ENCODE results near the gene TCF4.

TCF4 gene

DNA sequence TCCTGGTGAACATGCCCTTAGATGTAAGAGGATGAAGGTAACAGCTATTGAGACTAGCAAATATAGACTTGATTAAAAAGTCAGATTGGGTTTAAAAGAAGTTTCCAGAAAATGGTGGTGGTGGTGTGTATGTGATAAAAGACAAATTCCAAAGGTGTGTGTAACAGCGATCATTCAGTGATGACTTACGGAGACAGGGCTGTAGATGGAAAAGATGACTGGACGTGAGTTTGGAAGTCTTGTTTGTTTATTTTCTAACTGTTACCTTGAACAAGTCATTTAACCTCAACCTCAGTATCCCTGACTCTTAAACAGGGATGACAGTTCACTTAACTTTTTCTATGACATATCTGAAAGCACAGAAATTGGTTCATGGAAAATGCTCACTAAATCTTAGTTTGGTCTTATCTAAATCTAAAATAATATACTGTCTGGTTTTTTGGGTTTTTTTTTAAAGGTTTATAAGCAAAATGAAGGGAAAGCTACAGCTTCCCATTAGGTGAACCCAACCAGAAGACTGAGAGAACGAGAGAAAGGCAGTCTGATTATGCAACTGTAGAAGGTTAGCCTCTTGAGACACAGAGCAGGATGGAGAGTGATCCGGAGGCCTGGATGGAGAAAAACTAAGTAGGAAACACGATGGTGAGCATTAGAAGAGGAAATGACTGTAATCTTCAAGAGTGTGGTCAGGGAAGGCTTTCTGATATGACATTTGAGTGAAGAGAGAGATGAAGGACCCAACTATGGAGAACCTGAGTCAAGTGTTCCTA lies 71.9 kb downstream of the TCF4 start:
- no peak for DNase-seq (ENCODE audit: low spot score)
- in situ Hi-C loops (cut with MboI; ENCODE audit: low pct_unique_long_range_greater_than_20kb, low sequenced_read_pairs, unreplicated experiment) = loop anchor here (25.0 kb wide), 1 partner anchor 279 kb away; no protein-coding TSS in a partner anchor
- TF ChIP-seq, protein P1, sequence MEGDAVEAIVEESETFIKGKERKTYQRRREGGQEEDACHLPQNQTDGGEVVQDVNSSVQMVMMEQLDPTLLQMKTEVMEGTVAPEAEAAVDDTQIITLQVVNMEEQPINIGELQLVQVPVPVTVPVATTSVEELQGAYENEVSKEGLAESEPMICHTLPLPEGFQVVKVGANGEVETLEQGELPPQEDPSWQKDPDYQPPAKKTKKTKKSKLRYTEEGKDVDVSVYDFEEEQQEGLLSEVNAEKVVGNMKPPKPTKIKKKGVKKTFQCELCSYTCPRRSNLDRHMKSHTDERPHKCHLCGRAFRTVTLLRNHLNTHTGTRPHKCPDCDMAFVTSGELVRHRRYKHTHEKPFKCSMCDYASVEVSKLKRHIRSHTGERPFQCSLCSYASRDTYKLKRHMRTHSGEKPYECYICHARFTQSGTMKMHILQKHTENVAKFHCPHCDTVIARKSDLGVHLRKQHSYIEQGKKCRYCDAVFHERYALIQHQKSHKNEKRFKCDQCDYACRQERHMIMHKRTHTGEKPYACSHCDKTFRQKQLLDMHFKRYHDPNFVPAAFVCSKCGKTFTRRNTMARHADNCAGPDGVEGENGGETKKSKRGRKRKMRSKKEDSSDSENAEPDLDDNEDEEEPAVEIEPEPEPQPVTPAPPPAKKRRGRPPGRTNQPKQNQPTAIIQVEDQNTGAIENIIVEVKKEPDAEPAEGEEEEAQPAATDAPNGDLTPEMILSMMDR (IDR thresholded peaks at IDR 0.05; ENCODE audit: extremely low read depth, insufficient read depth, missing control alignments) = no peak

DNA sequence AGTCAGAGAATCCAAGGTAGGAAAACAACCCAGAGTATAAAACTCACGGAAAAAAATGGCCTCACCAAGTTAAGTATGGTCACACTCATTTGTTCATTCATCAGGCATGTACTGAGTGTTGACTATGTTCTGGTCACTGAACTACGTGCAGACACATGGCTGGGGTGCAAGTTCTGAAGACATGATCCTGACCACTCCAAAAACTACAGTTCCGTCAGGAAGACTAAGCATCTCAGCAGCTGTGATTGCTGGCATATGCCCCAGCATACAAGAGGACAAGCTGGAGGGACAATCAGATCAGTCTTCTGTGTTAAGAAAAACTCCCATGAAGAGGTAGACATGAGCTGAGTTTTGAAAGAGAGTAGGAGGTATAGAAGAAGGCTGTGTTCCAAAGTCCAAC lies 72.8 kb downstream of the TCF4 start:
- in situ Hi-C loops (cut with MboI; ENCODE audit: low pct_unique_long_range_greater_than_20kb, low sequenced_read_pairs, unreplicated experiment) = loop anchor here (25.0 kb wide), 1 partner anchor 278 kb away; no protein-coding TSS in a partner anchor
- TF ChIP-seq, protein P1 (IDR thresholded peaks at IDR 0.05; ENCODE audit: extremely low read depth, insufficient read depth, missing control alignments) = no peak

DNA sequence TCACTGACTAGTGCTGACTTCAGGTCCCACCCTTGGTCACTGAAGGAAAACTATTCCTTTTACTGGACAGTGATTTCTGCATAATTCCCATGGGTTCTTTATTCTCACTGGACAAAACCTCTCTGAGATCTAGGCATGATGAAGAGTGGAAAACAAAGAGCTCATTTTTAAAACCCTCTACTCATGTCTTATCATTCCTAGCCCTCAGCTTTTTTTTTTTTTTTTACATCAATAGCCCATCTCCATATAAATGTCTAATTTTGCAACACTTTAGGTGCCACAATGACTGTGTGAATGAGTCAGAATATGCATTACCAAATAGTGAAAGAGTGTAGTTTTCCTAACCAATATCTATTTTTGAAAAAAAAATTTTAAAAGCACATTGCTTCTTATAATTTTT lies 74.8 kb downstream of the TCF4 start:
- TF ChIP-seq, protein P1 (IDR thresholded peaks at IDR 0.05; ENCODE audit: extremely low read depth, insufficient read depth, missing control alignments) = no peak
- in situ Hi-C loops (cut with MboI; ENCODE audit: low pct_unique_long_range_greater_than_20kb, low sequenced_read_pairs, unreplicated experiment) = loop anchor here (25.0 kb wide), 1 partner anchor 276 kb away; no protein-coding TSS in a partner anchor
- no peak for DNase-seq (ENCODE audit: low spot score)

More for the DNA sequence above, 72.8 kb downstream of the TCF4 start:
- no peak for DNase-seq (ENCODE audit: low spot score)

DNA sequence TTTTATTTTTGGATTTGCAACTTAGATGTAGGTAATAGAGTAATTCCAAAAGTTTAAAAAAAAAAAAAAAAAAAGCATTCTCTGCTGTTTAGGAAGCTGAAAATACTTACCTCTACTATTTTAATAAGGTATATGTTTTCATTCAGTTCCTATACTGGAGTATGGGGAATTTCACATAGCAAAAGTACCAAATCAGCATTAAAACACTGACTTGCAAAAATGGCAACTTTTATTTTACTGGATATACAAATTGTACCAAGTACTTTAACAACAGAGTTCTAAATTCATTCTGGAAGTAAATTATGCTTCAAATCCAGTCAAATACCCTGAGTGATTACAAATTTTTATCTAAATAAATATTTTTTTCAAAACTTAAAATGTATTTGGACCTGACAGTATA lies 76.7 kb downstream of the TCF4 start:
- TF ChIP-seq, protein P1 (IDR thresholded peaks at IDR 0.05; ENCODE audit: extremely low read depth, insufficient read depth, missing control alignments) = no peak
- in situ Hi-C loops (cut with MboI; ENCODE audit: low pct_unique_long_range_greater_than_20kb, low sequenced_read_pairs, unreplicated experiment) = loop anchor here (25.0 kb wide), 1 partner anchor 274 kb away; no protein-coding TSS in a partner anchor
- no peak for DNase-seq (ENCODE audit: low spot score)

DNA sequence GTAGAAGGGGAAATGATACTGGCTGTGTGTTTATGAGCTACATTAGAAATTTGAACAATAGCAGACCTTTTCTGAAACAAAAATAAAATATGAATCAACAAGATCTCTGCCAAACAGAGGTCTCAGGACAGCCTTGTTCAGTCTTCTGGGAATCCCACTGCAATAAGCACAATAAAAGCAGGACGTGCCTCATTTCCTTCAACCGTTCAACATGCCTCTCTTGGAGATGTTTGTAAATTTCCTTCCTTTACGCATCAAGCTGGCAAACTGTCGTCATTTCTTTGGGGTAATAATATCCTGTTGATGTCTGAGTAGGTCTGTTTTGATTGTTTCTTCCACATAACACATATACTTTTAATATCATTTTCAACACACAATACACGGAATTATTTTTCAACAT lies 77.2 kb downstream of the TCF4 start:
- TF ChIP-seq, protein P1 (IDR thresholded peaks at IDR 0.05; ENCODE audit: extremely low read depth, insufficient read depth, missing control alignments) = no peak
- DNase-seq (ENCODE audit: low spot score) = no peak
- in situ Hi-C loops (cut with MboI; ENCODE audit: low pct_unique_long_range_greater_than_20kb, low sequenced_read_pairs, unreplicated experiment) = loop anchor here (25.0 kb wide), 1 partner anchor 274 kb away; no protein-coding TSS in a partner anchor

DNA sequence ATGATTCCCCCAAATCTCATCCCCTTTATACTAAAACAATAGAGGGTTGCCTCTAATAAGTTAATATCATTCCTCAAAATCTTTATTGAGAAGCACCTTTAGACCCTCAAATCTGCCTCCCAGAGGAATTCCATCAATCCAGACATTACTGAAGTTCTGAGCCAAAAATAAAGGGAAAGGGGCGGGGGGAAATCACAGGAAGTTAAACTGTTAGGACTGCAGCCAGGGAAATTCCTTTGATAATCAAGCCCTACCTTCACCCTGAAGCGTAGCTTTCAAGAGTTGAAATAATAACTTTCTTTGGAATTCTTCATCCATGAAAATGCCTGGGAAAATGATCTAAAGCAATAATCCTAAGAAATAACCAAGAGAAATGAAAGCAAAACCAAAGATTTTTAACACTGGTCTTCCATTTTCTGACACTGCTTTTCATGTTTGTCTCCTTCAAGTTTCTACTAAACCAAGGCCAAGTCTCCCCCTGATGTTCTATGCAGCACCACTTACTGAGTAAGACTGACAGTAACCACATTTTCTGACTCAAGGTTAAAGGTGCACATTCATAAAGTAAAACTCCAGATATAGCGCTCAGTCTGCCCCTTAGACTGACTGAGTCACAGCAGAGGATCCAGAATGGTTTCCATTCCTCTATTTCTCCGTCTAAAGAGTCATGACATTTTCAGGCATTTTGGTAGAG lies 78.2 kb downstream of the TCF4 start:
- TF ChIP-seq, protein P1 (IDR thresholded peaks at IDR 0.05; ENCODE audit: extremely low read depth, insufficient read depth, missing control alignments) = no peak
- DNase-seq (ENCODE audit: low spot score) = peak; percentile 61
- in situ Hi-C loops (cut with MboI; ENCODE audit: low pct_unique_long_range_greater_than_20kb, low sequenced_read_pairs, unreplicated experiment) = loop anchor here (25.0 kb wide), 1 partner anchor 272 kb away; no protein-coding TSS in a partner anchor

All from GM13977 (cell line).